Neural cell (in vitro differentiated cells): ENCODE data around the gene ATP4B.

Experiments used
- CTCF ChIP-seq: fragments of 450-650 bp; IDR thresholded peaks from 2 replicates; pipeline ENCODE4 v1.5.1; 2014; ENCODE audit warnings: antibody characterized with exemption, mild to moderate bottlenecking, moderate library complexity; ENCODE audit not compliant: poor library complexity, severe bottlenecking
- EZH2 ChIP-seq: fragments of 200-600, 300-800 bp; shearing (Covaris generic), sonication (generic); IDR thresholded peaks from 2 replicates; pipeline ENCODE4 v1.6.1; 2014; ENCODE audit warnings: antibody characterized with exemption, low read length, borderline replicate concordance, mild to moderate bottlenecking; ENCODE audit not compliant: insufficient read depth, poor library complexity, severe bottlenecking
- POLR2AphosphoS5 ChIP-seq: IDR thresholded peaks from 2 replicates; pipeline ENCODE4 v1.6.1; 2012
- RAD21 ChIP-seq: fragments of 450-650 bp; conservative IDR thresholded peaks from 2 replicates; pipeline ENCODE4 v1.6.1; 2014; ENCODE audit warnings: antibody characterized with exemption, mild to moderate bottlenecking, moderate library complexity
- SMC3 ChIP-seq: fragments of 450-650 bp; conservative IDR thresholded peaks from 2 replicates; pipeline ENCODE4 v1.6.1; 2014; ENCODE audit warnings: antibody characterized with exemption, mild to moderate bottlenecking, moderate library complexity; ENCODE audit not compliant: poor library complexity
- TAF1 ChIP-seq: IDR thresholded peaks from 2 replicates; pipeline ENCODE4 v1.6.1; 2012; ENCODE audit warnings: low read depth

DNA sequence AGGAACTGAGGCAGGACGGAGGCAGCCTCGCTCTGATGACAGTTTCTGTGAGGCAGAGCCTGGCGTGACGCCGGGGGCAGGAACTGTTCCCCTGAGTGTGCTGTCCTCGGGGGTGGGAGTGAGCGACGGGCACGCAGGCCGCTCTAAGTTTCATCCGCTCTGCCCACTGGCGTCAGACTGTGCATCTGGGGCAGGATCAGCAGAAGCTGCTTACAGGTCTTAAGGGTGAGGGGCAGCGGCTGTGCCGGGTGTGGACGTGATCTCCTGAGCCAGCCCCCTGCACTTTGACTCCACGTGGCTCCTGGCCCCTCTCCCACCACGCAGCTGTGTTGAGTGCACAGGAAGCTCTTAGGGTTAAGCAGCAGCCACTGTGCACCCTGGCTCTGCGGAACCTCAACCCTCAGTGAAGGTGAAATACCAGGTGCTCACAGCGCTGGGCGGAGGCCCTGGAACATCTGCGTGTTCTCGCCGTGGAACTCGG is 10.5 kb upstream of the ATP4B start:
- TF ChIP-seq CTCF (no peak), EZH2 (no peak), SMC3 (no peak), POLR2AphosphoS5 (no peak), RAD21 (no peak), TAF1 (no peak)
